Neural progenitor cell (in vitro differentiated cells): Measurements from ENCODE around the gene DHRS13. TPM values are rescaled to one million over a fixed set of nuclear protein-coding genes. Genes with fewer than 3 reads are reported as not detected.
A peak's percentile ranks its signal among the peaks of the same experiment; 100 is the strongest.

Experiments
- DNase-seq: peaks from one replicate; pipeline ENCODE4 v3.0.0-alpha.2; 2016; ENCODE audit warnings: low spot score
- H2AFZ ChIP-seq: fragments of 200-600 bp; sonication (generic); replicated peaks from 2 replicates; pipeline ENCODE4 v1.6.1; 2016; ENCODE audit warnings: antibody characterized with exemption
- H3F3A ChIP-seq: fragments of 200-600 bp; sonication (generic); 2 replicates; pipeline ENCODE4 v1.6.1; 2016; ENCODE audit warnings: antibody characterized with exemption, low read depth
- H3K27ac ChIP-seq: fragments of 200-600 bp; sonication (generic); 2 replicates; pipeline ENCODE4 v1.5.1; 2016; ENCODE audit warnings: mild to moderate bottlenecking
- H3K27me3 ChIP-seq: fragments of 200-600 bp; sonication (generic); 2 replicates; pipeline ENCODE4 v1.6.1; 2016; ENCODE audit warnings: mild to moderate bottlenecking, moderate library complexity
- H3K36me3 ChIP-seq: fragments of 200-600 bp; sonication (generic); 2 replicates; pipeline ENCODE4 v1.5.1; 2016
- H3K4me1 ChIP-seq: fragments of 200-600 bp; sonication (generic); 2 replicates; pipeline ENCODE4 v1.6.1; 2016; ENCODE audit warnings: mixed run types
- H3K4me2 ChIP-seq: fragments of 200-600 bp; sonication (generic); 2 replicates; pipeline ENCODE4 v1.6.1; 2016
- H3K4me3 ChIP-seq: fragments of 200-600 bp; sonication (generic); 2 replicates; pipeline ENCODE4 v1.5.1; 2016
- H3K79me2 ChIP-seq: fragments of 200-600 bp; sonication (generic); 2 replicates; pipeline ENCODE4 v1.6.1; 2016; ENCODE audit warnings: low read depth
- H3K9ac ChIP-seq: fragments of 200-600 bp; sonication (generic); 2 replicates; pipeline ENCODE4 v1.6.1; 2016
- H3K9me3 ChIP-seq: fragments of 200-600 bp; sonication (generic); 2 replicates; pipeline ENCODE4 v1.5.1; 2016; ENCODE audit warnings: low read depth
- H4K20me1 ChIP-seq: fragments of 200-600 bp; sonication (generic); 2 replicates; pipeline ENCODE4 v1.6.1; 2016; ENCODE audit warnings: low read depth
- H3K27ac Mint-ChIP-seq: 3 replicates; pipeline ENCODE4 v1.8.0; 2021; ENCODE audit warnings: mixed read lengths
- H3K27me3 Mint-ChIP-seq: 2 replicates; pipeline ENCODE4 v1.8.0; 2022; ENCODE audit warnings: low read depth, mild to moderate bottlenecking, inconsistent platforms, moderate library complexity, mixed read lengths; ENCODE audit not compliant: insufficient read depth
- H3K36me3 Mint-ChIP-seq: 3 replicates; pipeline ENCODE4 v1.8.0; 2021; ENCODE audit warnings: mixed read lengths
- H3K4me1 Mint-ChIP-seq: 3 replicates; pipeline ENCODE4 v1.8.0; 2021; ENCODE audit warnings: mixed read lengths
- H3K4me3 Mint-ChIP-seq: 3 replicates; pipeline ENCODE4 v1.8.0; 2021; ENCODE audit warnings: mild to moderate bottlenecking, moderate library complexity, mixed read lengths
- H3K9me3 Mint-ChIP-seq: 3 replicates; pipeline ENCODE4 v1.8.0; 2020; ENCODE audit warnings: mixed read lengths
- EZH2 ChIP-seq: fragments of 200-600 bp; sonication (generic); IDR thresholded peaks from 2 replicates; pipeline ENCODE4 v1.6.1; 2017; ENCODE audit warnings: antibody characterized with exemption, mild to moderate bottlenecking, moderate library complexity
- EZH2phosphoT487 ChIP-seq: fragments of 200-600 bp; sonication (generic); IDR thresholded peaks from 2 replicates; pipeline ENCODE4 v1.6.1; 2017; ENCODE audit warnings: antibody characterized with exemption
- total RNA-seq: library from RNA; depleted of rRNA; stranded (reverse); fragments of >200 nt; gene quantifications from 2 replicates; pipeline ENCODE4 v1.2.3, GENCODE V29; 2015; ENCODE audit warnings: low replicate concordance
- TF ChIP-seq, protein P1 (sequence below): fragments of 200-600 bp; sonication (generic); IDR thresholded peaks from 2 replicates; pipeline ENCODE4 v1.5.1; 2017; ENCODE audit warnings: antibody characterized with exemption, mild to moderate bottlenecking

The DHRS13 gene
- total RNA-seq, 1 donor from 2014 or later = 25.6 TPM

DNA sequence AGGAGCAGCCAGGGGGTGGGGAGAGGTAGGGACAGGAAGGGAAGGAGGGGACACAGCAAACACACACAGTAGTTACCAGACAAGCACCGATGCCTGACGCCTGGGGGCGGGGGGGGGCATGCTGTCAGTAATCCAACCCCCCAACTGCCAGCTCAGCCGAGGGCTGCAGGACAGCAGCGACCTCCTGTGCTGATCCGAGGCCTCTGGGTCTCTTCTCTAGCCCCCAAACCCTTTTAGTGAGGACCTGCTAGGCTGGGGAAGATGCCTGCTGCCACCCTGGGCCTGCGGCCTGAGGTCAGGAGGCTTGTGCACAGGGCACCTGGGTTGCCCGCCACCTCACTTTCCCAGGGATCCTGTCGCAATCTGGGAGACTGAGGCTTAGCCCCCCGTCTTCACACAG, 16.9 kb downstream of the DHRS13 start:
- H3K4me2 ChIP-seq = no peak overlapping the region
- TF ChIP-seq, protein P1, sequence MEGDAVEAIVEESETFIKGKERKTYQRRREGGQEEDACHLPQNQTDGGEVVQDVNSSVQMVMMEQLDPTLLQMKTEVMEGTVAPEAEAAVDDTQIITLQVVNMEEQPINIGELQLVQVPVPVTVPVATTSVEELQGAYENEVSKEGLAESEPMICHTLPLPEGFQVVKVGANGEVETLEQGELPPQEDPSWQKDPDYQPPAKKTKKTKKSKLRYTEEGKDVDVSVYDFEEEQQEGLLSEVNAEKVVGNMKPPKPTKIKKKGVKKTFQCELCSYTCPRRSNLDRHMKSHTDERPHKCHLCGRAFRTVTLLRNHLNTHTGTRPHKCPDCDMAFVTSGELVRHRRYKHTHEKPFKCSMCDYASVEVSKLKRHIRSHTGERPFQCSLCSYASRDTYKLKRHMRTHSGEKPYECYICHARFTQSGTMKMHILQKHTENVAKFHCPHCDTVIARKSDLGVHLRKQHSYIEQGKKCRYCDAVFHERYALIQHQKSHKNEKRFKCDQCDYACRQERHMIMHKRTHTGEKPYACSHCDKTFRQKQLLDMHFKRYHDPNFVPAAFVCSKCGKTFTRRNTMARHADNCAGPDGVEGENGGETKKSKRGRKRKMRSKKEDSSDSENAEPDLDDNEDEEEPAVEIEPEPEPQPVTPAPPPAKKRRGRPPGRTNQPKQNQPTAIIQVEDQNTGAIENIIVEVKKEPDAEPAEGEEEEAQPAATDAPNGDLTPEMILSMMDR = no peak
- TF ChIP-seq EZH2 (no peak), EZH2phosphoT487 (no peak)
- no peaks in the 10 kb centered on the region for H3K36me3 ChIP-seq
- H3K4me1 Mint-ChIP-seq = peaks cover 19% of the 10 kb centered on the region
- no peak overlapping the region for H3K4me3 ChIP-seq
- no peak for DNase-seq
- no peaks in the 10 kb centered on the region for H3K4me1 ChIP-seq
- peaks cover 4% of the 10 kb centered on the region for H3K79me2 ChIP-seq
- H3K36me3 Mint-ChIP-seq = peaks cover 19% of the 10 kb centered on the region
- H4K20me1 ChIP-seq = peaks cover 44% of the 10 kb centered on the region
- H3F3A ChIP-seq = no peaks in the 10 kb centered on the region
- no peak overlapping the region for H3K4me3 Mint-ChIP-seq
- H3K27me3 Mint-ChIP-seq = peaks cover 9% of the 10 kb centered on the region
- H3K9ac ChIP-seq = no peak overlapping the region
- H3K27ac Mint-ChIP-seq = peak overlapping the region; percentile 68
- no peaks in the 10 kb centered on the region for H3K9me3 ChIP-seq
- no peak overlapping the region for H3K27ac ChIP-seq
- H2AFZ ChIP-seq = no peak overlapping the region
- no peaks in the 10 kb centered on the region for H3K27me3 ChIP-seq
- no peaks in the 10 kb centered on the region for H3K9me3 Mint-ChIP-seq

- Histone ChIP-seq H3K27ac (no peak overlapping the region), H3K4me2 (no peak overlapping the region), H3K4me3 (no peak overlapping the region), H3K9ac (no peak overlapping the region), H3K79me2 (peaks cover 4% of the 10 kb centered on the region), H2AFZ (no peak overlapping the region), H3K4me1 (no peaks in the 10 kb centered on the region), H3K9me3 (no peaks in the 10 kb centered on the region), H3F3A (no peaks in the 10 kb centered on the region), H3K36me3 (no peaks in the 10 kb centered on the region), H3K27me3 (no peaks in the 10 kb centered on the region), H4K20me1 (peaks cover 42% of the 10 kb centered on the region)
- Mint-ChIP-seq H3K4me1 (peaks cover 14% of the 10 kb centered on the region), H3K27ac (no peak overlapping the region), H3K9me3 (no peaks in the 10 kb centered on the region), H3K36me3 (peaks cover 18% of the 10 kb centered on the region), H3K4me3 (peak overlapping the region; percentile 21), H3K27me3 (peaks cover 9% of the 10 kb centered on the region)
- TF ChIP-seq, protein P1 = no peak
- TF ChIP-seq EZH2phosphoT487 (no peak), EZH2 (no peak)
- no peak for DNase-seq
Observed at GRCh38 chr17:28885363-28885762, 17.5 kb downstream of the DHRS13 start.

- no peaks in the 10 kb centered on the region for H3F3A ChIP-seq
- H4K20me1 ChIP-seq = peaks cover 33% of the 10 kb centered on the region
- no peaks in the 10 kb centered on the region for H3K9me3 ChIP-seq
- no peaks in the 10 kb centered on the region for H3K4me1 ChIP-seq
- H3K4me3 ChIP-seq = no peak overlapping the region
- no peak overlapping the region for H2AFZ ChIP-seq
- Mint-ChIP-seq H3K27me3 (peaks cover 9% of the 10 kb centered on the region), H3K27ac (no peak overlapping the region), H3K4me1 (peaks cover 9% of the 10 kb centered on the region), H3K9me3 (no peaks in the 10 kb centered on the region), H3K4me3 (no peak overlapping the region), H3K36me3 (peaks cover 19% of the 10 kb centered on the region)
- no peak overlapping the region for H3K27ac ChIP-seq
- no peaks in the 10 kb centered on the region for H3K36me3 ChIP-seq
- H3K27me3 ChIP-seq = no peaks in the 10 kb centered on the region
- no peaks in the 10 kb centered on the region for H3K79me2 ChIP-seq
- H3K4me2 ChIP-seq = no peak overlapping the region
- no peak for TF ChIP-seq EZH2phosphoT487
- no peak for TF ChIP-seq EZH2
- TF ChIP-seq, protein P1 = no peak
- H3K9ac ChIP-seq = no peak overlapping the region
- no peak for DNase-seq
Observed at GRCh38 chr17:28883967-28884702, 18.7 kb downstream of the DHRS13 start.
